Measurements from ENCODE around the gene LHX6.

The LHX6 gene

GRCh38 chr9:122202111-122202510 is 26.6 kb downstream of the LHX6 start:
- DNase-seq (ENCODE audit: low read depth): no peak
- no peak overlapping the region for H3K4me3 ChIP-seq (replicated peaks; ENCODE audit: low read depth, low read length)
- TF ChIP-seq CTCF (IDR thresholded peaks at IDR 0.05; ENCODE audit: low read length, missing control alignments): no peak

GRCh38 chr9:122201641-122202040 is 27.1 kb downstream of the LHX6 start:
- H3K4me3 ChIP-seq (replicated peaks; ENCODE audit: low read depth, low read length): no peak overlapping the region
- no peak for TF ChIP-seq CTCF (IDR thresholded peaks at IDR 0.05; ENCODE audit: low read length, missing control alignments)
- no peak for DNase-seq (ENCODE audit: low read depth)

GRCh38 chr9:122200960-122201595 is 27.7 kb downstream of the LHX6 start:
- peak; percentile 42 for DNase-seq (ENCODE audit: low read depth)
- H3K4me3 ChIP-seq (replicated peaks; ENCODE audit: low read depth, low read length): no peak overlapping the region
- TF ChIP-seq CTCF (IDR thresholded peaks at IDR 0.05; ENCODE audit: low read length, missing control alignments): no peak

- DNase-seq (ENCODE audit: low read depth): no peak
- no peak overlapping the region for H3K4me3 ChIP-seq (replicated peaks; ENCODE audit: low read depth, low read length)
- TF ChIP-seq CTCF (IDR thresholded peaks at IDR 0.05; ENCODE audit: low read length, missing control alignments): no peak
Measured at GRCh38 chr9:122197882-122198281, 30.9 kb downstream of the LHX6 start.

GRCh38 chr9:122197426-122197825 is 31.3 kb downstream of the LHX6 start:
- no peak overlapping the region for H3K4me3 ChIP-seq (replicated peaks; ENCODE audit: low read depth, low read length)
- TF ChIP-seq CTCF (IDR thresholded peaks at IDR 0.05; ENCODE audit: low read length, missing control alignments): no peak
- no peak for DNase-seq (ENCODE audit: low read depth)

- DNase-seq (ENCODE audit: low read depth): no peak
- no peak overlapping the region for H3K4me3 ChIP-seq (replicated peaks; ENCODE audit: low read depth, low read length)
- no peak for TF ChIP-seq CTCF (IDR thresholded peaks at IDR 0.05; ENCODE audit: low read length, missing control alignments)
Measured at GRCh38 chr9:122195875-122196274, 32.9 kb downstream of the LHX6 start.

- no peak for DNase-seq (ENCODE audit: low read depth)
- no peak overlapping the region for H3K4me3 ChIP-seq (replicated peaks; ENCODE audit: low read depth, low read length)
- TF ChIP-seq CTCF (IDR thresholded peaks at IDR 0.05; ENCODE audit: low read length, missing control alignments): no peak
Measured at GRCh38 chr9:122193651-122194050, 35.1 kb downstream of the LHX6 start.
